NB4 (cell line): ENCODE data around the gene DSCAML1.

Experiments
- POLR2A ChIP-seq: IDR thresholded peaks from 2 replicates; pipeline ENCODE4 v1.6.1; 2011; ENCODE audit warnings: mild to moderate bottlenecking; ENCODE audit not compliant: insufficient read length; ENCODE audit errors: extremely low read depth
- TF ChIP-seq, protein P1 (sequence below): IDR thresholded peaks from one replicate; pipeline ENCODE4 v1.5.1; 2012; ENCODE audit warnings: low read depth, low read length

DNA sequence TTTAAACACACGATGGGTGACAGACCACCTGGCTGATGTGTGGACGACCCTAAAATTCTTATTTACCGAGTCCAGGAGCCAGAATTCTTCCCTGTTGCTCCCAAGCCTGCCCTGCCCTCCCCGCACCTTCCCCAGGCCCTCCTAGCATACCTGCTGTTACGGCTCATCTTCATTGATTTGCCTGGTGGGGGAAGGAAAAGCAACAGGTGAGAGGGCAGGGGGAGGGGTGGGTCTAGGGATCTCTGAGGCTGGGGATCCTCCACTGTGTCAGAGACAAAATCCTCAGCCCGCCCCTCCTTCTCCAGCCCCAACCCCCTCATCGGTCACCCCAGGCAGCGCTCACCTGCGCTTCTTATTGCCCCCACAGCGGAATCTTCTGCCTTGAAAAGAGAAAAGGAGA, 23.5 kb upstream of the DSCAML1 start:
- TF ChIP-seq POLR2A: no peak
- TF ChIP-seq, protein P1, sequence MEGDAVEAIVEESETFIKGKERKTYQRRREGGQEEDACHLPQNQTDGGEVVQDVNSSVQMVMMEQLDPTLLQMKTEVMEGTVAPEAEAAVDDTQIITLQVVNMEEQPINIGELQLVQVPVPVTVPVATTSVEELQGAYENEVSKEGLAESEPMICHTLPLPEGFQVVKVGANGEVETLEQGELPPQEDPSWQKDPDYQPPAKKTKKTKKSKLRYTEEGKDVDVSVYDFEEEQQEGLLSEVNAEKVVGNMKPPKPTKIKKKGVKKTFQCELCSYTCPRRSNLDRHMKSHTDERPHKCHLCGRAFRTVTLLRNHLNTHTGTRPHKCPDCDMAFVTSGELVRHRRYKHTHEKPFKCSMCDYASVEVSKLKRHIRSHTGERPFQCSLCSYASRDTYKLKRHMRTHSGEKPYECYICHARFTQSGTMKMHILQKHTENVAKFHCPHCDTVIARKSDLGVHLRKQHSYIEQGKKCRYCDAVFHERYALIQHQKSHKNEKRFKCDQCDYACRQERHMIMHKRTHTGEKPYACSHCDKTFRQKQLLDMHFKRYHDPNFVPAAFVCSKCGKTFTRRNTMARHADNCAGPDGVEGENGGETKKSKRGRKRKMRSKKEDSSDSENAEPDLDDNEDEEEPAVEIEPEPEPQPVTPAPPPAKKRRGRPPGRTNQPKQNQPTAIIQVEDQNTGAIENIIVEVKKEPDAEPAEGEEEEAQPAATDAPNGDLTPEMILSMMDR: no peak
